Upper lobe of left lung (tissue), 4 donors: Measurements from ENCODE around the gene DAD1.

ENCODE experiments used
- CTCF ChIP-seq, 6 experiments: fragments of 450-650 bp in 4 of 6; fragments of 200-600 bp in 2 of 6; sonication (generic) in 2 of 6; IDR thresholded peaks; one replicate each; pipeline ENCODE4 v1.5.1; 2016 to 2019; ENCODE audit warnings: antibody characterized with exemption in 6 of 6
- POLR2AphosphoS5 ChIP-seq, 2 donors: sonication (generic); formaldehyde crosslinking; IDR thresholded peaks; one replicate each; pipeline ENCODE4 v1.5.1; 2017; ENCODE audit warnings: antibody characterized with exemption in 2 of 2

DNA sequence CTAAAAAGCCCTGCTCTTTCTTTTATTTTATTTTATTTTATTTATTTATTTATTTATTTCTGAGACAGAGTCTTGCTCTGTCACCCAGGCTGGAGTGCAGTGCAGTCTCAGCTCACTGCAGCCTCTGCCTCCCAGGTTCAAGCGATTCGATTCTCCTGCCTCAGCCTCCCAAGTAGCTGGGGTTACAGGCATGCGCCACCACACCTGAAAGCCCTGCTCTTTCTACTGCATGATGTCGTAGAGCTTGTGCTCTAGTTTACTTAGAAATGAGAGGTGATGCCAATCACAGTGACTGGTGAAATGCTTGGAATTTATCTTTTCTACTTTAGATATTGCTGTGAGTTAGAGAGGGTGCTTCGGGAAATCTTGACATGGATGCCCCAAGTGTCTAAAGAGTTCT lies 54.5 kb downstream of the DAD1 start:
- no peak for TF ChIP-seq CTCF (IDR thresholded peaks at IDR 0.05)
- TF ChIP-seq POLR2AphosphoS5 (IDR thresholded peaks at IDR 0.05), result no peak
